Stimulated activated CD4-positive, alpha-beta T cell treated with anti-CD3 and anti-CD28 coated beads, Interleukin-12 subunit alpha, Interleukin-12 subunit beta, amount 100 ng/mL, for 48 hours (primary cell): ENCODE data around the gene OR52E4.

ENCODE experiments used
- DNase-seq, 3 donors: peaks; one replicate each; pipeline ENCODE4 v3.0.0-alpha.2; 2020; ENCODE audit warnings: low read depth in 2 of 3, low spot score in 1 of 3

OR52E4 gene

DNA sequence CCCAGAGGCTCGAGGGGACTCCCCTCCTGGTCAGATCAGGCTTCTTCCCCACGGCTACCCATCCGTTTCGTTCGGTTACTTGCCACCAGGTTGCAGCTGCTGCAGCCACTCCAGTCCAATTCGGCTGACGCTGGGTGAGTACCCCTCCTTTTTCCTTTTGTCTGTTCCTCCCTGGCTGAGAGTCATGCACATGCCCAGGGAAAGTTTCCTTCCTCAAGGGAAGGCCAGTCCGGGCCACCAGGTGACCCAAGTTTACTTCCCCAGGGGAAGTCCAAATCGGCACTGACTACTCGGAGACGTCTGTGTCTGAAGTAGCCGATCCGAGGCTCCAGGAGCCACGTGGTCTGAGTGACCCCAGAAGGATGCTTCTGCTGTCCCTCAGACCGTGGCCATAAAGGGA, 48.4 kb downstream of the OR52E4 start:
- DNase-seq: no peak

DNA sequence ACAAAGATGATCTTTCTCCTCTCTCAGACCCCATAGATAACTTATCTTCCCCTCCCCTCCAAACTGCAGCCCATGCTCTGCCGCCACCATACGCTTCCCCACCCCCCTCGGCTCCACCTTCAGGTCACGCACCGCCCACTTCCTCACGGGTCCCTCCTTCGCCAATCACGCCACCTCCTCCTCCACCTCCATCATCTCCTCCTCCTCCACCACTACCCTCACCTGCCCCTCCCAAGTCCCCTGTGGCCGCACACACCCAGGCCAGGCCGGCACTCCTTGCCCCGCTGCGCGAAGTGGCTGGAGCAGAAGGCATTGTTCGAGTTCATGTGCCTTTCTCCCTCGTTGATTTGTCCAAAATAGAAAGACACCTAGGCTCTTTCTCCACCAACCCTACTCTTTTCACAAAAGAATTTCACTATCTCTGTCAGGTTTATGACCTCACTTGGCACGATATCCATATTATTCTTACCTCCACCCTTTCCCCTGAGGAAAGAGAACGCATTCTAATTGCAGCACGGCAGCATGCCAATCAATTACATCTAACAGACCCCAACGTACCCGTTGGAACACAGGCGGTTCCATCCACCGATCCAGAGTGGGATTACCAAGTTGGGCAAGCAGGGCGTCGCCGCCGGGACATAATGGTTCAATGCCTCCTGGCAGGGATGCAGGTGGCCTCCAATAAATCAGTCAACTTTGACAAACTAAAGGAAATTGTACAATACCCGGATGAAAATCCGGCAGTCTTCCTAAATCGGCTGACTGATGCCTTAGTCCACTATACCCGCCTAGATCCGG, 49.3 kb downstream of the OR52E4 start:
- no peak for DNase-seq

- no peak for DNase-seq
Measured at GRCh38 chr11:5930614-5931013, 50.2 kb downstream of the OR52E4 start.

DNA sequence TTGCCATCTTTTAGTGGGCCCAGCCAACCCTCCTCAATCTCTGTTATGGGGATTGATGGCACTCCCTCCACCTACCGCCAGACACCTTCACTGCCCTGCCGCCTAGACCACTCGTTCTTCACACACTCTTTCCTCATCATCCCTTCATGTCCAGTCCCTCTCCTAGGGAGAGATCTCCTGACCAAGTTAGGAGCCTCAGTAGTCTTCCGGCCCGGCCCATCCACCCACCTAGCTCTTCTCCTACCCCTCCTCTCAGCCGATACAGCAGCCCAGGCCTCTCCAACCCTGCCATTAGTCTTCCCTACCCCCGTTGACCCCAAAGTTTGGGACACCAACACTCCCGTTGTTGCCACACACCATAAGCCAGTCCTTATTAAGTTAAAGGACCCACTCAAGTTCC, 50.6 kb downstream of the OR52E4 start:
- DNase-seq: no peak

DNA sequence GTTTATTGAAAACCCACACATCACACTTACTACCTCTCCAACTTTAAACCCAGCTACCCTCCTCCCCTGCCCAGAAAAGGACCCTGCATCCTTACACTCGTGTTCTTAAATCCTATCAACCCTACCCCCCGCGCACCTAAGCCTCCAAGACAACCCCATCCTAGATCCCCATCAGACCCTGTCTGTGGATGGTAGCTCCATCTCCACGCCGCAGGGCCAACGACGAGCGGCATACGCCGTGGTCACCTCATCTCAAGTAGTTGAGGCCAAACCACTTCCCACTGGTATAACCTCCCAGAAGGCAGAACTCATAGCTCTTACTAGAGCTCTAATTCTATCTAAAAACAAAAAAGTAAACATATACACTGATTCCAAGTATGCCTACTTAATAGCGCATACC, 52.2 kb downstream of the OR52E4 start:
- no peak for DNase-seq

DNA sequence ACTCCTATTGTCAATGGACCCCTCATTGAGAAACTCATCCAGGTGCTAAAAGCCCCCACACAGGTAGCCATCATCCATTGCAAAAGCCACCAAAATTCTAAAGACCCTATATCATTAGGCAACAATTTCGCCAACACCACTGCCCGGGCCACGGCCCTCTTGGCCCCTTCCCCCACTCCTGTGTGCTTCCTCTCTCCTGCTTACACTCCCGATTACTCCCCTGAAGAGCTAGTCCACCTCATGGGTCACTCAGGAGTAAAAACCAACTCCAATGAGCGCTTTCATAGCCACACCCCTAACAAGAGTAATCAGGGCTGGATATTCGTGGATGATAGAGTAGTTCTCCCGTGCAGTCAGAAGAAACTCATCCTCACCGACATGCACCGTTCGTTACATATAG, 52.7 kb downstream of the OR52E4 start:
- DNase-seq: no peak
